Osteocyte (in vitro differentiated cells): ENCODE data around the gene FMN2. TPM values are rescaled to one million over a fixed set of nuclear protein-coding genes. Genes with fewer than 3 reads are reported as not detected.

ENCODE experiments used
- DNase-seq: peaks from one replicate; pipeline ENCODE4 v3.0.0; 2021; ENCODE audit warnings: mixed read lengths; ENCODE audit not compliant: unreplicated experiment; ENCODE audit errors: extremely low spot score
- H3K27ac Mint-ChIP-seq: one replicate; pipeline ENCODE4 v1.8.0; 2021; ENCODE audit warnings: mild to moderate bottlenecking, mixed read lengths; ENCODE audit not compliant: unreplicated experiment
- H3K27me3 Mint-ChIP-seq: one replicate; pipeline ENCODE4 v1.8.0; 2021; ENCODE audit warnings: mixed read lengths; ENCODE audit not compliant: unreplicated experiment
- H3K36me3 Mint-ChIP-seq: one replicate; pipeline ENCODE4 v1.8.0; 2021; ENCODE audit warnings: mixed read lengths; ENCODE audit not compliant: unreplicated experiment
- H3K4me1 Mint-ChIP-seq: one replicate; pipeline ENCODE4 v1.8.0; 2021; ENCODE audit warnings: mixed read lengths; ENCODE audit not compliant: unreplicated experiment
- H3K4me3 Mint-ChIP-seq: one replicate; pipeline ENCODE4 v1.8.0; 2021; ENCODE audit warnings: mild to moderate bottlenecking, moderate library complexity, mixed read lengths; ENCODE audit not compliant: unreplicated experiment
- H3K9me3 Mint-ChIP-seq: one replicate; pipeline ENCODE4 v1.8.0; 2021; ENCODE audit warnings: mixed read lengths; ENCODE audit not compliant: unreplicated experiment
- total RNA-seq: library from RNA; stranded (reverse); gene quantifications from 2 replicates; pipeline ENCODE4 v1.2.1, GENCODE V29; 2021
- TF ChIP-seq, protein P1 (sequence below): fragments of 200-600 bp; sonication (generic); IDR thresholded peaks from 2 replicates; pipeline ENCODE4 v1.5.0; 2021; ENCODE audit warnings: antibody characterized with exemption, mild to moderate bottlenecking, moderate library complexity

The FMN2 gene
- total RNA-seq, 1 donor from 2014 or later = 8.6 TPM

DNA sequence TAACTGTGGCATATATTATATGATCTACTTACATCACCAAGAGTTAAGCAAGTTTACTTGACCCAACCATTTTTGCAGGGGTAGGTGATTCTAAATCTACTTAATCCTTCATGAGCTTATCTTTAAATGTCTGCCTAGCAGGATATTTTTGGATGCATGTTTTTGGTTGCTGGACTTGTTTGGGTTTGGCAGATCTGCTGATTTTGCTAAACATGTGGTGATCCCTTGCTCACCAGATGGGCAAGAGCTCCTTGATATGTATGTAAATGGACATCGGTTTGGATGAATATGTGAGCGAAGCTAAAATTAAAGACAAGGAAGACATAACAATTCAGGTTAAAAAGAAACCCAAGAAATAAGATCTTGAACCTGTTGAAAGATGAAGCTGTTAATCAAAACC, 36.7 kb downstream of the FMN2 start:
- Mint-ChIP-seq H3K4me3 (no peak overlapping the region), H3K9me3 (peaks cover 4% of the 10 kb centered on the region), H3K4me1 (peaks cover 2% of the 10 kb centered on the region), H3K27me3 (no peaks in the 10 kb centered on the region), H3K27ac (no peak overlapping the region), H3K36me3 (peaks cover 3% of the 10 kb centered on the region)
- no peak for DNase-seq
- TF ChIP-seq, protein P1, sequence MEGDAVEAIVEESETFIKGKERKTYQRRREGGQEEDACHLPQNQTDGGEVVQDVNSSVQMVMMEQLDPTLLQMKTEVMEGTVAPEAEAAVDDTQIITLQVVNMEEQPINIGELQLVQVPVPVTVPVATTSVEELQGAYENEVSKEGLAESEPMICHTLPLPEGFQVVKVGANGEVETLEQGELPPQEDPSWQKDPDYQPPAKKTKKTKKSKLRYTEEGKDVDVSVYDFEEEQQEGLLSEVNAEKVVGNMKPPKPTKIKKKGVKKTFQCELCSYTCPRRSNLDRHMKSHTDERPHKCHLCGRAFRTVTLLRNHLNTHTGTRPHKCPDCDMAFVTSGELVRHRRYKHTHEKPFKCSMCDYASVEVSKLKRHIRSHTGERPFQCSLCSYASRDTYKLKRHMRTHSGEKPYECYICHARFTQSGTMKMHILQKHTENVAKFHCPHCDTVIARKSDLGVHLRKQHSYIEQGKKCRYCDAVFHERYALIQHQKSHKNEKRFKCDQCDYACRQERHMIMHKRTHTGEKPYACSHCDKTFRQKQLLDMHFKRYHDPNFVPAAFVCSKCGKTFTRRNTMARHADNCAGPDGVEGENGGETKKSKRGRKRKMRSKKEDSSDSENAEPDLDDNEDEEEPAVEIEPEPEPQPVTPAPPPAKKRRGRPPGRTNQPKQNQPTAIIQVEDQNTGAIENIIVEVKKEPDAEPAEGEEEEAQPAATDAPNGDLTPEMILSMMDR = no peak

DNA sequence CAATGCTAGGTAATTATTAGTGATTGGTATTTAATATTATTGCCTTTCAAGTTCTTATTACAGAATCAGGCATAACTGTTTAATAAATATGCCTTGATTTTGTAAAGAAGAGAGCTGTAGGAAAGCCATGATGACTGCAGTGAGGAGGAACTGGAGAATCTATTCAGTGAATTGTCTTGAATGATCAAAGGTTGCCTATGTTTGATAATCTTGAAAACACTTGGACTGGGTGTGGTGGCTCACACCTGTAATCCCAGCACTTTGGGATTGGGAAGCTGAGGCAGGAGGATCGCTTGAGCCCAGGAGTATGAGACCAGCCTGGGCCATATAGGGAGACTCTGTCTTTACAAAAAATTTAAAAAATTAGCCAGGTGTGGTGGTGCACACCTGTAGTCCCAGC, 42.4 kb downstream of the FMN2 start:
- Mint-ChIP-seq H3K4me1 (peaks cover 2% of the 10 kb centered on the region), H3K27ac (no peak overlapping the region), H3K4me3 (no peak overlapping the region), H3K36me3 (peaks cover 4% of the 10 kb centered on the region), H3K9me3 (peaks cover 4% of the 10 kb centered on the region), H3K27me3 (no peaks in the 10 kb centered on the region)
- DNase-seq = no peak
- TF ChIP-seq, protein P1 = no peak

DNA sequence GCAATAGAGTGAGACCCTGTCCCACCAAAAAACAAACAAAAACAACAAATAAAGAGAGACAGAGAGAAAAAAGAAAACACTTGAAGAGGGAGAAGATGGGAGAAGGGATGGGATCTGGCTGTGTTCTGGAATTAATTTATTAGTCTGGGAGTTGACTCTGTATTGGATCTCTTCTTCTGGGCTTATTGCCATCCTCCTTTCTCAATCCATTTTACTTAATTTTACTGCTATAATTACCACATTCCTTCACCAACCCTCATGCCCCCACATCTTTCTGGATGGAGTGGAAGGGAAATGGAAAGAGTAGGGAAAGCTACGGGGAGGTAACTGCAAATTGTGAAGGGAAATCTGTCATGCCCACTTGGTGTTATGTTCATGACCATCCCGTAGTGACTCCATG, 42.9 kb downstream of the FMN2 start:
- peaks cover 2% of the 10 kb centered on the region for H3K4me1 Mint-ChIP-seq
- no peak overlapping the region for H3K27ac Mint-ChIP-seq
- no peak overlapping the region for H3K4me3 Mint-ChIP-seq
- H3K36me3 Mint-ChIP-seq = peaks cover 4% of the 10 kb centered on the region
- TF ChIP-seq, protein P1 = no peak
- no peak for DNase-seq
- H3K27me3 Mint-ChIP-seq = no peaks in the 10 kb centered on the region
- H3K9me3 Mint-ChIP-seq = peaks cover 4% of the 10 kb centered on the region

DNA sequence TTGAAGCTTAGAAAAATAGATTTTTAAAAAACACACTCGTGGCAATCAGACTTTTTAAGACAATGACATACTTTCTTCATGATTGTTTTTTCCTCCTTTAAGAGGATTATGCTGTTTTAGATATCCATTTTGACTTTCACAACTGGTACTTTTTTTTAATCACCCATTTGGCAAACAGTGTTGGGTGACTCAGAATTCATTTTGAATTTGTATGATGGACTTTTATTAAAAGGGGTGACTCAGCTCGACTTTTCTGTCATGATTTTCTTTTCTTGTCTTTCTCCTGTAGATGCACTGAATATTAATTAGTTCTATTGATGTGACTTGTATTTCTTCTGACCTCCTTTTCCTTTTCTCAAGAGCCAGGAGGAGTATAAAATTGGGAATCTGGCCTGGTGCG, 44.7 kb downstream of the FMN2 start:
- no peak for DNase-seq
- TF ChIP-seq, protein P1 = no peak
- no peaks in the 10 kb centered on the region for H3K27me3 Mint-ChIP-seq
- H3K27ac Mint-ChIP-seq = no peak overlapping the region
- no peaks in the 10 kb centered on the region for H3K4me1 Mint-ChIP-seq
- peaks cover 4% of the 10 kb centered on the region for H3K36me3 Mint-ChIP-seq
- H3K4me3 Mint-ChIP-seq = no peak overlapping the region
- peaks cover 4% of the 10 kb centered on the region for H3K9me3 Mint-ChIP-seq

DNA sequence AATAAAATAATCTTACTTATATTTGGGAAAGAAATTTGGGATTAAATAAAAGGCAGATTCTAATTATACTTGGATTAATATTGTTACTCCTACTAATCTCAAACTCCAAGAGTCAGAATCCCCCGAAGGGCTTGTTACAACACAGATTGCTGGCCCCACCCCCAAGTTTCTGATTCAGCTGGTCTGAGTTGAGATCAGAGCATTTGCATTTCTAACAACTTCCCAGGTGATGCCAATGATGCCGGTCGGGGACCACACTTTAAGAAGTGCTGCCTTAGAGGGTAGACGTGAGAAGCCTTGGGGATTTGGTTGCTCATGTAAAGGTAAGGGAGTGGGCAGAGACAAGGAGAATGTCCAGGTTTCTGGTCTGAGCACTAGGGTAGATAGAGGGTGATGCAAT, 47.2 kb downstream of the FMN2 start:
- DNase-seq = no peak
- Mint-ChIP-seq H3K4me3 (no peak overlapping the region), H3K27ac (no peak overlapping the region), H3K4me1 (no peaks in the 10 kb centered on the region), H3K9me3 (no peaks in the 10 kb centered on the region), H3K27me3 (no peaks in the 10 kb centered on the region), H3K36me3 (peaks cover 4% of the 10 kb centered on the region)
- TF ChIP-seq, protein P1 = no peak
